Gastroesophageal sphincter (tissue), 3 donors: ENCODE data around the gene PIP5KL1.

ENCODE experiments used
- CTCF ChIP-seq, 4 experiments: fragments of 200-600 bp in 2 of 4; fragments of 450-650 bp in 2 of 4; sonication (generic) in 1 of 4; IDR thresholded peaks; one replicate each; pipeline ENCODE4 v1.5.1; 2017 to 2019; ENCODE audit warnings: antibody characterized with exemption in 4 of 4, mild to moderate bottlenecking in 2 of 4, moderate library complexity in 2 of 4
- EP300 ChIP-seq: sonication (generic); formaldehyde crosslinking; IDR thresholded peaks from one replicate; pipeline ENCODE4 v1.6.1; 2017; ENCODE audit warnings: antibody characterized with exemption, mild to moderate bottlenecking
- POLR2A ChIP-seq, 2 donors: fragments of 450-650 bp; IDR thresholded peaks; one replicate each; pipeline ENCODE4 v1.6.1; 2017; ENCODE audit warnings: antibody characterized with exemption in 2 of 2, mild to moderate bottlenecking in 2 of 2, moderate library complexity in 1 of 2
- POLR2AphosphoS5 ChIP-seq: sonication (generic); formaldehyde crosslinking; IDR thresholded peaks from one replicate; pipeline ENCODE4 v1.6.1; 2017; ENCODE audit warnings: antibody characterized with exemption

GRCh38 chr9:127977009-127977883 lies 46.7 kb upstream of the PIP5KL1 start:
- no peak for TF ChIP-seq CTCF (IDR thresholded peaks at IDR 0.05)
- TF ChIP-seq POLR2AphosphoS5: no peak
- no peak for TF ChIP-seq POLR2A (IDR thresholded peaks at IDR 0.05)
- no peak for TF ChIP-seq EP300
